Ovary (tissue), 3 donors: ENCODE measurements around the gene MAP7D1.

ENCODE experiments used
- POLR2A ChIP-seq: fragments of 450-650 bp; IDR thresholded peaks from one replicate; pipeline ENCODE4 v1.6.1; 2017; ENCODE audit warnings: antibody characterized with exemption, mild to moderate bottlenecking, moderate library complexity
- TF ChIP-seq, protein P1 (sequence below), 3 donors: fragments of 450-650 bp in 2 of 3; fragments of 200-600 bp in 1 of 3; IDR thresholded peaks; one replicate each; pipeline versions ENCODE4 v1.5.1 to v1.8.0; 2016 to 2022; ENCODE audit warnings: antibody characterized with exemption in 3 of 3, mild to moderate bottlenecking in 1 of 3
- donor health status: DM: no; HTN: no; CAD: no.

GRCh38 chr1:36108314-36108713 is 47.6 kb upstream of the MAP7D1 start:
- TF ChIP-seq, protein P1, sequence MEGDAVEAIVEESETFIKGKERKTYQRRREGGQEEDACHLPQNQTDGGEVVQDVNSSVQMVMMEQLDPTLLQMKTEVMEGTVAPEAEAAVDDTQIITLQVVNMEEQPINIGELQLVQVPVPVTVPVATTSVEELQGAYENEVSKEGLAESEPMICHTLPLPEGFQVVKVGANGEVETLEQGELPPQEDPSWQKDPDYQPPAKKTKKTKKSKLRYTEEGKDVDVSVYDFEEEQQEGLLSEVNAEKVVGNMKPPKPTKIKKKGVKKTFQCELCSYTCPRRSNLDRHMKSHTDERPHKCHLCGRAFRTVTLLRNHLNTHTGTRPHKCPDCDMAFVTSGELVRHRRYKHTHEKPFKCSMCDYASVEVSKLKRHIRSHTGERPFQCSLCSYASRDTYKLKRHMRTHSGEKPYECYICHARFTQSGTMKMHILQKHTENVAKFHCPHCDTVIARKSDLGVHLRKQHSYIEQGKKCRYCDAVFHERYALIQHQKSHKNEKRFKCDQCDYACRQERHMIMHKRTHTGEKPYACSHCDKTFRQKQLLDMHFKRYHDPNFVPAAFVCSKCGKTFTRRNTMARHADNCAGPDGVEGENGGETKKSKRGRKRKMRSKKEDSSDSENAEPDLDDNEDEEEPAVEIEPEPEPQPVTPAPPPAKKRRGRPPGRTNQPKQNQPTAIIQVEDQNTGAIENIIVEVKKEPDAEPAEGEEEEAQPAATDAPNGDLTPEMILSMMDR (IDR thresholded peaks at IDR 0.05): no peak
- TF ChIP-seq POLR2A: no peak
